RWPE2 (cell line): ENCODE measurements around the gene SNX10.

ENCODE experiments used
- ATAC-seq: fragments of 200-7000 bp; cut with Tn5 transposase; 3 replicates; pipeline ENCODE4 v1.9.1; 2021; ENCODE audit warnings: low read depth
- DNase-seq: peaks from one replicate; pipeline ENCODE4 v3.0.0-alpha.2; 2020; ENCODE audit warnings: low spot score
- H3K27ac ChIP-seq: fragments of 450-650 bp; 2 replicates; pipeline ENCODE4 v1.5.1; 2017; ENCODE audit warnings: mild to moderate bottlenecking; ENCODE audit not compliant: poor library complexity, severe bottlenecking
- H3K27me3 ChIP-seq: fragments of 250-450 bp; sonication (Bioruptor Pico); 2 replicates; pipeline ENCODE4 v1.5.1; 2021; ENCODE audit warnings: mild to moderate bottlenecking, moderate library complexity; ENCODE audit not compliant: insufficient read depth, poor library complexity, severe bottlenecking
- H3K36me3 ChIP-seq: fragments of 250-450 bp; sonication (Bioruptor Pico); 2 replicates; pipeline ENCODE4 v1.5.1; 2020; ENCODE audit warnings: low read depth, mild to moderate bottlenecking, moderate library complexity
- H3K4me1 ChIP-seq: fragments of 250-450 bp; sonication (Bioruptor Pico); 2 replicates; pipeline ENCODE4 v1.5.1; 2021; ENCODE audit warnings: mild to moderate bottlenecking, moderate library complexity; ENCODE audit not compliant: insufficient read depth, poor library complexity, severe bottlenecking
- H3K4me3 ChIP-seq: fragments of 250-450 bp; sonication (Bioruptor Pico); 2 replicates; pipeline ENCODE4 v1.5.1; 2021; ENCODE audit warnings: mild to moderate bottlenecking, moderate library complexity; ENCODE audit not compliant: severe bottlenecking
- H3K9me3 ChIP-seq: fragments of 250-450 bp; sonication (Bioruptor Pico); 2 replicates; pipeline ENCODE4 v1.5.1; 2021; ENCODE audit warnings: mild to moderate bottlenecking, moderate library complexity; ENCODE audit not compliant: severe bottlenecking
- TF ChIP-seq, protein P1 (sequence below): fragments of 450-650 bp; IDR thresholded peaks from one replicate; pipeline ENCODE4 v1.5.1; 2017; ENCODE audit warnings: mild to moderate bottlenecking, moderate library complexity; ENCODE audit not compliant: poor library complexity, severe bottlenecking

The SNX10 gene

DNA sequence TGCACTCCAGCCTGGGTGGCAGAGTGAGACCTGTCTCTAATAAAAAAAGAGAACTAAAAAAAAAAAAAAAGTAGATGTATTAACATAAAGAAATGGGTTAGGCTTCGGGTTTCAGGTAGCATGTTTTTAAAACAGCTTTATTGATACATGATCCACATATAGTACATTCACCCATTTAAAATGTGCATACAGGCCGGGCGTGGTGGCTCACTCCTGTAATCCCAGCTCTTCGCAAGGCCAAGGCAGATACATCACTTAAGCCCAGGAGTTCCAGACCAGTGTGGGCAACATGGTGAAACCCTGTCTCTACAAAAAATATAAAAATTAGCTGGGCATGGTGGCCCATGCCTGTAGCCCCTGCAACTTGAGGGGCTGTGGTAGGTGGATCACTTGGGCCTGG is 39.5 kb downstream of the SNX10 start:
- no peaks in the 10 kb centered on the region for H3K4me1 ChIP-seq
- no peaks in the 10 kb centered on the region for H3K9me3 ChIP-seq
- no peak overlapping the region for H3K4me3 ChIP-seq
- ATAC-seq (no peak), DNase-seq (no peak)
- H3K27me3 ChIP-seq: no peaks in the 10 kb centered on the region
- no peaks in the 10 kb centered on the region for H3K36me3 ChIP-seq
- H3K27ac ChIP-seq: no peak overlapping the region
- TF ChIP-seq, protein P1, sequence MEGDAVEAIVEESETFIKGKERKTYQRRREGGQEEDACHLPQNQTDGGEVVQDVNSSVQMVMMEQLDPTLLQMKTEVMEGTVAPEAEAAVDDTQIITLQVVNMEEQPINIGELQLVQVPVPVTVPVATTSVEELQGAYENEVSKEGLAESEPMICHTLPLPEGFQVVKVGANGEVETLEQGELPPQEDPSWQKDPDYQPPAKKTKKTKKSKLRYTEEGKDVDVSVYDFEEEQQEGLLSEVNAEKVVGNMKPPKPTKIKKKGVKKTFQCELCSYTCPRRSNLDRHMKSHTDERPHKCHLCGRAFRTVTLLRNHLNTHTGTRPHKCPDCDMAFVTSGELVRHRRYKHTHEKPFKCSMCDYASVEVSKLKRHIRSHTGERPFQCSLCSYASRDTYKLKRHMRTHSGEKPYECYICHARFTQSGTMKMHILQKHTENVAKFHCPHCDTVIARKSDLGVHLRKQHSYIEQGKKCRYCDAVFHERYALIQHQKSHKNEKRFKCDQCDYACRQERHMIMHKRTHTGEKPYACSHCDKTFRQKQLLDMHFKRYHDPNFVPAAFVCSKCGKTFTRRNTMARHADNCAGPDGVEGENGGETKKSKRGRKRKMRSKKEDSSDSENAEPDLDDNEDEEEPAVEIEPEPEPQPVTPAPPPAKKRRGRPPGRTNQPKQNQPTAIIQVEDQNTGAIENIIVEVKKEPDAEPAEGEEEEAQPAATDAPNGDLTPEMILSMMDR: no peak

DNA sequence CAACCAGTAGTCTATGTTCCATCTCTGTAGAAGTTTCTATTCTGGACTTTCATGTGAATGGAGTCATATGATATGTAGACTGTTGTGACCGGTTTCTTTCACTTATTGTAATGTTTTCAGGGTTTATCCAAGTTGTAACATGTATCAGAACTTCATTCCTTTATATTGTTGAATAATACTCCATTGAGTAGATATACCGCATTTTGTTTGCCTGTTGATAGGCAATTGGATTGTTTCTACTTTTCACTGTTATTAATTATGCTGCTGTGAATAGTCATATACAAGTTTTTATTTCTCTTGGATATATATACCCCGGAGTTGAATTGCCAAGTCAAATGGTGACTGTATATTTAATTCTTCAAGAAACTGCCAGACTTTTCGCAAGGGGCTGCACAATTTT is 40.1 kb downstream of the SNX10 start:
- H3K27me3 ChIP-seq: no peaks in the 10 kb centered on the region
- no peaks in the 10 kb centered on the region for H3K4me1 ChIP-seq
- H3K9me3 ChIP-seq: no peaks in the 10 kb centered on the region
- H3K36me3 ChIP-seq: no peaks in the 10 kb centered on the region
- DNase-seq (no peak), ATAC-seq (no peak)
- TF ChIP-seq, protein P1: no peak
- no peak overlapping the region for H3K4me3 ChIP-seq
- H3K27ac ChIP-seq: no peak overlapping the region

DNA sequence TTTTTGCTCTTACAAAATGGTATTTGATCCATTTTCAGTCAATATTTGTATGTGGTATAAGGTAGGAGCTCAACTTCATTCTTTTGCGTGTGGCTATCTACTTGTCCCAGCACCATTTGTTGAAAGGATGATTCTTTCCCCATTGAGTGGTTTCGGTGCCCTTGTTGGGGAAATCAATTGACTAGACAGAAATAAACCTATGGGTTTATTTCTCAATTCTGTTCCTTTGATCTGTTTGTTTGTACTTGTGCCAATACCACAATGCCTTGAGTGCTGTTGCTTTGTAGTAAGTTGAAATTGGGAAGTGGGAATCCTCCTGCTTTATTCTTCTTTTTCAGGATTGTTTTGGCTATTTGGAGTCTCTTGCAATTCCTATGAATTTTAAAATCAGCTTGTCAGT is 41.0 kb downstream of the SNX10 start:
- Histone ChIP-seq H3K27me3 (no peaks in the 10 kb centered on the region), H3K27ac (no peak overlapping the region), H3K4me1 (no peaks in the 10 kb centered on the region), H3K36me3 (no peaks in the 10 kb centered on the region), H3K9me3 (no peaks in the 10 kb centered on the region), H3K4me3 (no peak overlapping the region)
- no peak for ATAC-seq
- TF ChIP-seq, protein P1: no peak
- no peak for DNase-seq

DNA sequence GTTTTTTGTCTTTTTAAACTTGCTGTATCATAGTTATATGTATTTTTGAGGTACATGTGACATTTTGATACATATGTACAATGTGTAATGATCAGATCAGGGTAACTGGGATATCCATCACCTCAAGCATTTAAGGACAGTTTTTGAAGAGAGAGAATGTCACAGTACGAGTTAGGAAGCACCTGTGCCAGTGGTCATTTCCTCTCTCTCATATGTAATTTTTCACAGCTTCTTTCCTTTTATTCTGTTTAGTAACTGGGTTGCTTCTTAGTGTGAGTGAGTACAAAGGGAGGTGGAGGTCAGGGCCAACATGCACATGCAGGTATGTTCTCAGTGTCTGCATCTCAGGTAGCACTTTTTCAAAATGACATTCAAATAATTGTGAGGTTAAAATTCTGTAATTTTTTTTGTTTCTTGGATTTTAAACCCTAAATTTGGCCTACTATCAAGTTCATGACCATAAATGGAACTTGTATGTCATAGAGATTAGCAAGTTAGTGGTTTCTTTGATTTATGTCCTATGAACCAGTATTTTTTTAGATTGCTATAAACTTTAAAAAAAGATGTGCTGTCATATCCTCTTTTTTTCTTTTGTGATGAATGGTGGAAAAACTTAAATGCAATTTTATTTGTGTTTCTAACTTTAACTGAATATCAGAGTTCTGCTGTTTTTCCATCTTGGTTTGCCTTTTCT is 42.7 kb downstream of the SNX10 start:
- DNase-seq (no peak), ATAC-seq (no peak)
- Histone ChIP-seq H3K27ac (no peak overlapping the region), H3K27me3 (no peaks in the 10 kb centered on the region), H3K4me3 (no peak overlapping the region), H3K36me3 (no peaks in the 10 kb centered on the region), H3K4me1 (no peaks in the 10 kb centered on the region), H3K9me3 (no peaks in the 10 kb centered on the region)
- TF ChIP-seq, protein P1: no peak

DNA sequence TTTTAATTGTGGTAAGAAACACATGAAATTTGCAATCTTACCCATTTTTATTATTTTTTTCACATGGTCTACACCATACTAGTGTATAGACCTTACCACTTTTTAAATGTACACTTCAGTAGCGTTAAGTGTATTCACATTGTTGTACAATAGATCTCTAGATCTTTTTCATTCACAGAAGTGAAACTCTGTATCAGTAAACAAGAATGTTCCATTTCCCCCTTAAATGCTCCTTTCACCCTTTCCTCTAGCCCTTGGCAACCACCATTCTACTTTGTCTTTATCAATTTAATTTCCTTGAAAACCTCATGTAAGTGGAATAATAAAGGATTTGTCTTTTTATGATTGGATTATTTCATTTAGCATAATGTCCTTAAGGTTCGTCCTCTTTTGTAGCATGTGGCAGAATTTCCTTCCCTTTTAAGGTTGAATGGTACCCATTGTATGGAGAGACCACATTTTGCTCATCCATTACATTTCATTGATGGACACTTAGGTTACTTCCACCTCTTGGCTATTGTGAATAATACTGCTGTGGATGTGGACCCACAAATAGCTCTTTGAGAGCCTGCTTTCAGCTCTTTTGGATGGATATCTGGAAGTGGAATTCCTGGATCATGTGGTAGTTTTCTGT is 45.7 kb downstream of the SNX10 start:
- Histone ChIP-seq H3K4me3 (no peak overlapping the region), H3K36me3 (no peaks in the 10 kb centered on the region), H3K27ac (no peak overlapping the region), H3K4me1 (no peaks in the 10 kb centered on the region), H3K9me3 (no peaks in the 10 kb centered on the region), H3K27me3 (no peaks in the 10 kb centered on the region)
- TF ChIP-seq, protein P1: no peak
- DNase-seq (no peak), ATAC-seq (no peak)
